GM23338 (cell line): ENCODE measurements around the gene MRPS10.

Experiments used
- CREB1 ChIP-seq: fragments of 250-450 bp; sonication (Bioruptor Pico); IDR thresholded peaks from 2 replicates; pipeline ENCODE4 v1.5.0; 2020; ENCODE audit warnings: low read depth, mild to moderate bottlenecking, moderate library complexity
- CTCF ChIP-seq, 2 experiments: fragments of 200-600 bp in 1 of 2; sonication (generic) in 1 of 2; conservative IDR thresholded peaks; 2 replicates each; pipeline versions ENCODE4 v1.5.1 to v1.6.1; 2016 to 2017; ENCODE audit warnings: antibody characterized with exemption in 2 of 2, low read depth in 2 of 2, mild to moderate bottlenecking in 2 of 2, moderate library complexity in 1 of 2

GRCh38 chr6:42200035-42200434 is 17.6 kb downstream of the MRPS10 start:
- TF ChIP-seq CREB1 (CRISPR knock-in tag) (no peak), CTCF (conservative IDR thresholded peaks at IDR 0.05; ENCODE audit: low read depth in 2 of 2) (no peak)
